Measurements from ENCODE around the gene MELK. TPM values are rescaled to one million over a fixed set of nuclear protein-coding genes. Genes with fewer than 3 reads are reported as not detected.

The MELK gene
- total and polyA plus RNA-seq, 2 of the 4 experiments (the other 2 are of a cell fraction) = 20.8 to 27.4 TPM

DNA sequence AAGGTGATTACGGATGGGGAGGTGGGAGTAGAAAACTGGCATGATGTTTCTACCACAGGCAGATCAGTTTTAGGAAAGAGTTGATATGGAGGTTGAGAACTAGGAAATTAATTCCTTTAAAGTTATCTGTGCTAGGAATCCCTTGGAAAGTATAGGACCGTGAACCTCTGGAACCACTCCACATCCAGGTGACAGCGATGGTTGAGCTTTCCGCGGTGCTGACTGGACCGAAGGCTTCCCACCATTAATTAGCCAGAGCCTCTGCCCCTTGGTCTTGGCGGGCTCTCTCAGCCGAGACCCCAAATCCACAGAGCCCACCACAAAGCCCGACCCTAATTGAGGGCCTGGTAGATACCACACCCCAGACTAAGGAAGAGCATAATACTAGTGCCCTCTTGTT is 147.3 kb downstream of the MELK start:
- H4K91ac ChIP-seq (ENCODE audit: insufficient read depth, low read depth, low read length) = no peak overlapping the region
- in situ Hi-C loops (cut with MboI; ENCODE audit: low sequenced_read_pairs) = loop anchor here (10.0 kb wide), 1 partner anchor 315 kb away; the partner anchor contains the start of gene RNF38

More for the DNA sequence above, 147.3 kb downstream of the MELK start:
- H2BK120ac ChIP-seq (ENCODE audit: low read depth, low read length) = no peak overlapping the region
- H2AK5ac ChIP-seq (ENCODE audit: low read depth, low read length) = no peak overlapping the region
- ATAC-seq (ENCODE audit: low read depth) (no peak), DNase-seq (no peak)
- H3K4me2 ChIP-seq (ENCODE audit: low read depth, low read length) = no peak overlapping the region
- peaks cover 3% of the 10 kb centered on the region for H3K4me1 ChIP-seq (ENCODE audit: control insufficient read depth, insufficient read depth, low read length)
- no peaks in the 10 kb centered on the region for H4K20me1 ChIP-seq (ENCODE audit: insufficient read depth, low read length)
- H2BK20ac ChIP-seq (ENCODE audit: low read depth, low read length) = no peak overlapping the region
- no peak overlapping the region for H3K56ac ChIP-seq (ENCODE audit: extremely low read depth, insufficient read depth, low read length)
- H3K4ac ChIP-seq (ENCODE audit: low read depth, low read length) = no peak overlapping the region
- no peak overlapping the region for H3K18ac ChIP-seq (ENCODE audit: low read depth, low read length)
- H4K8ac ChIP-seq (ENCODE audit: low read depth in 2 of 2, low read length in 2 of 2) = no peak overlapping the region
- no peak overlapping the region for H3K27ac ChIP-seq (ENCODE audit: insufficient read depth, low read length)
- CTCF ChIA-PET = no interaction called here
- no peak overlapping the region for H2BK15ac ChIP-seq (ENCODE audit: low read depth, low read length)
- H4K5ac ChIP-seq (ENCODE audit: low read depth, low read length) = no peak overlapping the region
- TF ChIP-seq MAFK (IDR thresholded peaks at IDR 0.05; ENCODE audit: low read depth, low read length) = no peak
- TF ChIP-seq, protein P1, sequence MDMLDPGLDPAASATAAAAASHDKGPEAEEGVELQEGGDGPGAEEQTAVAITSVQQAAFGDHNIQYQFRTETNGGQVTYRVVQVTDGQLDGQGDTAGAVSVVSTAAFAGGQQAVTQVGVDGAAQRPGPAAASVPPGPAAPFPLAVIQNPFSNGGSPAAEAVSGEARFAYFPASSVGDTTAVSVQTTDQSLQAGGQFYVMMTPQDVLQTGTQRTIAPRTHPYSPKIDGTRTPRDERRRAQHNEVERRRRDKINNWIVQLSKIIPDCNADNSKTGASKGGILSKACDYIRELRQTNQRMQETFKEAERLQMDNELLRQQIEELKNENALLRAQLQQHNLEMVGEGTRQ (IDR thresholded peaks at IDR 0.05; ENCODE audit: low read depth, low read length) = no peak
- no peak for TF ChIP-seq MAZ (IDR thresholded peaks at IDR 0.05; ENCODE audit: borderline replicate concordance, low read depth, low read length)
- TF ChIP-seq CEBPB (IDR thresholded peaks at IDR 0.05; ENCODE audit: low read depth, low read length) = no peak
- no peak for TF ChIP-seq BHLHE40 (IDR thresholded peaks at IDR 0.05; ENCODE audit: low read depth, low read length)
- H2AK9ac ChIP-seq (replicated peaks; ENCODE audit: low read depth, low read length, poor library complexity) = no peak overlapping the region
- no TSS peak for BruUV-seq (replicated peaks)
- H3K4me3 ChIP-seq (ENCODE audit: insufficient read depth, low read depth, low read length) = no peak overlapping the region
- no peak overlapping the region for H3K9ac ChIP-seq (ENCODE audit: low read depth, low read length)
- intact Hi-C loops (cut with micrococcal nuclease) (no loop called here), dilution Hi-C loops (cut with HindIII; ENCODE audit: low sequenced_read_pairs, unreplicated experiment) (no loop called here)
- H3K9me3 ChIP-seq (ENCODE audit: control insufficient read depth, insufficient read depth, low read length) = no peaks in the 10 kb centered on the region
- POLR2A ChIA-PET (ENCODE audit: unreplicated experiment) = no interaction called here
- 83% methylated on average over 2 of the region's 9 CpGs; no CpG with 5 or more reads in 1 of the 2 experiments for WGBS, 2 experiments (ENCODE audit: extremely low coverage in 2 of 2, insufficient read length in 1 of 2)
- no peak overlapping the region for H2BK5ac ChIP-seq (ENCODE audit: low read depth, low read length, poor library complexity, severe bottlenecking)
- H3K27me3 ChIP-seq (ENCODE audit: control insufficient read depth, insufficient read depth, low read length) = peaks cover 6% of the 10 kb centered on the region
- no peaks in the 10 kb centered on the region for H3K79me1 ChIP-seq (ENCODE audit: low read depth in 1 of 2, low read length in 2 of 2)
- H2AFZ ChIP-seq (replicated peaks; ENCODE audit: low read length, poor library complexity) = no peak overlapping the region
- no peaks in the 10 kb centered on the region for H3K36me3 ChIP-seq (ENCODE audit: control insufficient read depth, insufficient read depth, low read length)
- H3K9me1 ChIP-seq (ENCODE audit: insufficient read depth, low read length) = peaks cover 3% of the 10 kb centered on the region; the same call in 1 of the 2 replicates
- H3K23ac ChIP-seq (ENCODE audit: low read depth, low read length) = no peak overlapping the region
- no peak overlapping the region for H3K14ac ChIP-seq (replicated peaks; ENCODE audit: low read depth, low read length)
